HEK293 (cell line): ENCODE measurements around the gene TLK1.

Experiments used
- CTCF ChIA-PET: fragments of 350-600 bp; formaldehyde crosslinking; extraction: SDS; loops from one replicate; lab custom pipeline; 2021; ENCODE audit warnings: antibody characterized with exemption; lab: Yijun Ruan, JAX
- POLR2A ChIA-PET: fragments of 300-600 bp; formaldehyde crosslinking; extraction: SDS; loops from one replicate; lab custom pipeline; 2020; ENCODE audit warnings: antibody characterized with exemption, inconsistent platforms; lab: Yijun Ruan, JAX
- H3K27ac ChIP-seq: fragments of 200-500 bp; sonication (Bioruptor generic); 2 replicates; pipeline ENCODE4 v1.5.1; 2014; ENCODE audit warnings: low read depth, low read length, control low read depth, inconsistent platforms; ENCODE audit errors: extremely low read depth
- H3K36me3 ChIP-seq, 2 experiments: fragments of 200-500 bp in 1 of 2; sonication (Bioruptor generic) in 1 of 2; 1 replicate in 1 of 2; 2 replicates in 1 of 2; pipeline ENCODE4 v1.5.1; 2014 to 2017; ENCODE audit warnings: inconsistent platforms in 2 of 2, low read length in 2 of 2; ENCODE audit not compliant: control insufficient read depth in 2 of 2, insufficient read depth in 1 of 2
- H3K4me1 ChIP-seq: fragments of 200-500 bp; sonication (Bioruptor generic); 2 replicates; pipeline ENCODE4 v1.5.1; 2014; ENCODE audit warnings: mild to moderate bottlenecking, low read length, inconsistent platforms; ENCODE audit not compliant: control insufficient read depth, insufficient read depth
- H3K4me3 ChIP-seq: 2 replicates; pipeline ENCODE4 v1.5.1; 2011; ENCODE audit warnings: low read depth, mild to moderate bottlenecking, control low read depth, low read length, moderate library complexity
- H3K9me3 ChIP-seq: fragments of 200-500 bp; sonication (Bioruptor generic); 2 replicates; pipeline ENCODE4 v1.5.1; 2014; ENCODE audit warnings: low read depth, low read length, inconsistent platforms; ENCODE audit not compliant: control insufficient read depth, insufficient read depth
- ATF2 ChIP-seq: fragments of 450-650 bp; formaldehyde crosslinking; IDR thresholded peaks from 2 replicates; pipeline ENCODE4 v1.5.1; 2016; ENCODE audit warnings: missing biosample characterization, missing genetic modification characterization, low read depth
- GLI4 ChIP-seq: fragments of 450-650 bp; formaldehyde crosslinking; IDR thresholded peaks from 2 replicates; pipeline ENCODE4 v1.5.1; 2016; ENCODE audit warnings: missing biosample characterization, missing genetic modification characterization
- KLF8 ChIP-seq: fragments of 450-650 bp; formaldehyde crosslinking; IDR thresholded peaks from 2 replicates; pipeline ENCODE4 v1.5.1; 2016; ENCODE audit warnings: missing biosample characterization, missing genetic modification characterization
- MYNN ChIP-seq: fragments of 450-650 bp; formaldehyde crosslinking; IDR thresholded peaks from 2 replicates; pipeline ENCODE4 v1.5.1; 2016; ENCODE audit warnings: missing biosample characterization, missing genetic modification characterization, borderline replicate concordance
- MZF1 ChIP-seq: fragments of 450-650 bp; formaldehyde crosslinking; IDR thresholded peaks from 2 replicates; pipeline ENCODE4 v1.5.1; 2017; ENCODE audit warnings: missing biosample characterization, missing genetic modification characterization, borderline replicate concordance
- SETDB1 ChIP-seq: IDR thresholded peaks from one replicate; pipeline ENCODE4 v1.6.1; 2017; ENCODE audit warnings: mild to moderate bottlenecking, low read length, moderate library complexity, mixed read lengths; ENCODE audit not compliant: insufficient read length
- TCF7L2 ChIP-seq: IDR thresholded peaks from 2 replicates; pipeline ENCODE4 v1.6.1; 2011; ENCODE audit warnings: low read depth, mild to moderate bottlenecking, inconsistent platforms, low read length, moderate library complexity, borderline replicate concordance
- ZBTB1 ChIP-seq: fragments of 450-650 bp; formaldehyde crosslinking; IDR thresholded peaks from 2 replicates; pipeline ENCODE4 v1.5.1; 2016; ENCODE audit warnings: missing biosample characterization, missing genetic modification characterization
- ZBTB26 ChIP-seq: fragments of 450-650 bp; formaldehyde crosslinking; optimal IDR thresholded peaks from 2 replicates; pipeline ENCODE3; 2016; ENCODE audit warnings: missing biosample characterization, mild to moderate bottlenecking, missing genetic modification characterization
- ZFP3 ChIP-seq: fragments of 450-650 bp; formaldehyde crosslinking; IDR thresholded peaks from 2 replicates; pipeline ENCODE4 v1.5.1; 2016; ENCODE audit warnings: low read depth, missing biosample characterization, missing genetic modification characterization
- ZNF10 ChIP-seq: fragments of 450-650 bp; formaldehyde crosslinking; IDR thresholded peaks from 2 replicates; pipeline ENCODE4 v1.5.1; 2017; ENCODE audit warnings: missing biosample characterization, missing genetic modification characterization
- ZNF112 ChIP-seq: fragments of 450-650 bp; formaldehyde crosslinking; IDR thresholded peaks from 2 replicates; pipeline ENCODE4 v1.5.0; 2017; ENCODE audit warnings: missing biosample characterization, missing genetic modification characterization
- ZNF138 ChIP-seq: fragments of 450-650 bp; formaldehyde crosslinking; IDR thresholded peaks from 2 replicates; pipeline ENCODE4 v1.5.1; 2016; ENCODE audit warnings: missing biosample characterization, missing genetic modification characterization, borderline replicate concordance
- ZNF16 ChIP-seq: fragments of 450-650 bp; formaldehyde crosslinking; IDR thresholded peaks from 2 replicates; pipeline ENCODE4 v1.5.1; 2016; ENCODE audit warnings: low read depth, missing biosample characterization, missing genetic modification characterization
- ZNF19 ChIP-seq: fragments of 450-650 bp; formaldehyde crosslinking; IDR thresholded peaks from 2 replicates; pipeline ENCODE4; 2016; ENCODE audit warnings: missing biosample characterization, missing genetic modification characterization, low read depth
- ZNF214 ChIP-seq: fragments of 450-650 bp; formaldehyde crosslinking; IDR thresholded peaks from 2 replicates; pipeline ENCODE4 v1.5.1; 2017; ENCODE audit warnings: missing biosample characterization, mild to moderate bottlenecking, missing genetic modification characterization, borderline replicate concordance
- ZNF223 ChIP-seq: fragments of 450-650 bp; formaldehyde crosslinking; IDR thresholded peaks from 2 replicates; pipeline ENCODE4 v1.5.1; 2016; ENCODE audit warnings: missing biosample characterization, missing genetic modification characterization
- ZNF239 ChIP-seq: fragments of 450-650 bp; formaldehyde crosslinking; IDR thresholded peaks from 2 replicates; pipeline ENCODE4 v1.5.1; 2016; ENCODE audit warnings: missing biosample characterization, missing genetic modification characterization
- ZNF37A ChIP-seq: fragments of 450-650 bp; IDR thresholded peaks from 2 replicates; pipeline ENCODE4 v1.5.1; 2018; ENCODE audit warnings: missing biosample characterization, missing genetic modification characterization
- ZNF514 ChIP-seq: fragments of 450-650 bp; formaldehyde crosslinking; IDR thresholded peaks from 2 replicates; pipeline ENCODE4 v1.5.1; 2016; ENCODE audit warnings: missing biosample characterization, missing genetic modification characterization
- ZNF548 ChIP-seq: fragments of 450-650 bp; formaldehyde crosslinking; IDR thresholded peaks from 2 replicates; pipeline ENCODE4 v1.5.1; 2016; ENCODE audit warnings: missing biosample characterization, missing genetic modification characterization
- ZNF621 ChIP-seq: fragments of 450-650 bp; formaldehyde crosslinking; IDR thresholded peaks from 2 replicates; pipeline ENCODE4 v1.5.1; 2017; ENCODE audit warnings: missing biosample characterization, missing genetic modification characterization
- ZNF658 ChIP-seq: fragments of 450-650 bp; formaldehyde crosslinking; IDR thresholded peaks from 2 replicates; pipeline ENCODE4; 2016; ENCODE audit warnings: missing biosample characterization, missing genetic modification characterization
- TF ChIP-seq, protein P1 (sequence below): fragments of 450-650 bp; formaldehyde crosslinking; IDR thresholded peaks from 2 replicates; pipeline ENCODE4 v1.5.1; 2016; ENCODE audit warnings: missing biosample characterization, missing genetic modification characterization
- TF ChIP-seq, protein P2 (sequence below): fragments of 450-650 bp; formaldehyde crosslinking; IDR thresholded peaks from 2 replicates; pipeline ENCODE4 v1.5.1; 2016; ENCODE audit warnings: missing biosample characterization, missing genetic modification characterization

TLK1 gene

GRCh38 chr2:171167352-171167997 is 6.8 kb upstream of the TLK1 start:
- no peaks in the 10 kb centered on the region for H3K4me1 ChIP-seq
- H3K4me3 ChIP-seq, result no peak overlapping the region
- ChIA-PET POLR2A (no interaction called here), CTCF (no interaction called here)
- H3K27ac ChIP-seq, result no peak overlapping the region
- no peaks in the 10 kb centered on the region for H3K36me3 ChIP-seq
- TF ChIP-seq ZNF621 (tag by site-specific recombination) (no peak), KLF8 (no peak), ZNF548 (tag by site-specific recombination) (no peak), GLI4 (no peak)
- TF ChIP-seq, all 188 proteins: peak for 0
- no peaks in the 10 kb centered on the region for H3K9me3 ChIP-seq

DNA sequence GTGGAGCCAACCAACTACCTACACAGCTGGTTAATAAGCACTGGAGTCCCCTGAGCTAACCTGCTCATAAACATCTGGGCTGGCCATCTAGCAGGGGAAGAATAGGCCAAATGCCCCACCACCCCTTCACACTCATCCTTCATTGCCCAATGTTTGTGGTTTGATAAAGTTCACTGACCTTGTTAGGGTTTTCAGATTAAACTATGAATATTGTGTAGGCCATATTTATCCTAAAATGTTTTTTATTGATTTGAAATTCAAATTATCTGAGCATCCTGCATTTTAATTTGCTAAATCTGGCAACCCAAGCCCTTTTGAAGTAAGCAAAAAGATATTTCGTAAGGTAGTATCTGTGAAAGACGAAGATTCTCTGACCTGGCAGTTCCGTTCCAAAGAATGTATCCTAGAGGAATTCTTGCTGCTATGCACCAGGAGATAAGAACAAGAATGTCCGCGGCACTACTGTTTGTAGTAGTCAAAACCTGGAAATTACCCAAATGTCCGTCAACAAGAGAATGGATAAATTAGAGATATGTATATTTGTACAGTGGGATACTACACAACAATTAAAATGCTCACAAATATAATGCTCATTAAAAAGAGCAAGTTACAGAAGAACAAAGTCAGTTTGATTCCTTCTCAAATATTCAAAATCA is 5.8 kb upstream of the TLK1 start:
- H3K4me3 ChIP-seq, result no peak overlapping the region
- H3K9me3 ChIP-seq, result no peaks in the 10 kb centered on the region
- POLR2A ChIA-PET, result no interaction called here
- H3K27ac ChIP-seq, result no peak overlapping the region
- CTCF ChIA-PET, result no interaction called here
- H3K36me3 ChIP-seq, result no peaks in the 10 kb centered on the region
- no peaks in the 10 kb centered on the region for H3K4me1 ChIP-seq
- TF ChIP-seq ZNF37A (tag by site-specific recombination), result no peak
- TF ChIP-seq ZNF138 (tag by site-specific recombination), result no peak
- TF ChIP-seq KLF8, result no peak
- TF ChIP-seq MZF1 (tag by site-specific recombination), result no peak
- no peak for TF ChIP-seq ATF2 (tag by site-specific recombination)
- no peak for TF ChIP-seq ZNF10 (tag by site-specific recombination)
- no peak for TF ChIP-seq ZFP3 (tag by site-specific recombination)
- TF ChIP-seq, protein P1, sequence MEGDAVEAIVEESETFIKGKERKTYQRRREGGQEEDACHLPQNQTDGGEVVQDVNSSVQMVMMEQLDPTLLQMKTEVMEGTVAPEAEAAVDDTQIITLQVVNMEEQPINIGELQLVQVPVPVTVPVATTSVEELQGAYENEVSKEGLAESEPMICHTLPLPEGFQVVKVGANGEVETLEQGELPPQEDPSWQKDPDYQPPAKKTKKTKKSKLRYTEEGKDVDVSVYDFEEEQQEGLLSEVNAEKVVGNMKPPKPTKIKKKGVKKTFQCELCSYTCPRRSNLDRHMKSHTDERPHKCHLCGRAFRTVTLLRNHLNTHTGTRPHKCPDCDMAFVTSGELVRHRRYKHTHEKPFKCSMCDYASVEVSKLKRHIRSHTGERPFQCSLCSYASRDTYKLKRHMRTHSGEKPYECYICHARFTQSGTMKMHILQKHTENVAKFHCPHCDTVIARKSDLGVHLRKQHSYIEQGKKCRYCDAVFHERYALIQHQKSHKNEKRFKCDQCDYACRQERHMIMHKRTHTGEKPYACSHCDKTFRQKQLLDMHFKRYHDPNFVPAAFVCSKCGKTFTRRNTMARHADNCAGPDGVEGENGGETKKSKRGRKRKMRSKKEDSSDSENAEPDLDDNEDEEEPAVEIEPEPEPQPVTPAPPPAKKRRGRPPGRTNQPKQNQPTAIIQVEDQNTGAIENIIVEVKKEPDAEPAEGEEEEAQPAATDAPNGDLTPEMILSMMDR (tag by site-specific recombination), result no peak
- TF ChIP-seq MYNN (tag by site-specific recombination), result no peak
- no peak for TF ChIP-seq ZNF658 (tag by site-specific recombination)
- no peak for TF ChIP-seq ZNF239 (tag by site-specific recombination)
- TF ChIP-seq ZNF514 (tag by site-specific recombination), result no peak
- TF ChIP-seq ZNF214 (tag by site-specific recombination), result no peak
- no peak for TF ChIP-seq ZNF223 (tag by site-specific recombination)

- H3K4me1 ChIP-seq, result no peaks in the 10 kb centered on the region
- H3K9me3 ChIP-seq, result no peaks in the 10 kb centered on the region
- no peak overlapping the region for H3K27ac ChIP-seq
- no peak overlapping the region for H3K4me3 ChIP-seq
- H3K36me3 ChIP-seq, result no peaks in the 10 kb centered on the region
- TF ChIP-seq ZNF112 (no peak), ZBTB1 (tag by site-specific recombination) (no peak), ZBTB26 (no peak), SETDB1 (no peak), ZNF514 (tag by site-specific recombination) (no peak), TCF7L2 (no peak), ZNF16 (tag by site-specific recombination) (no peak), ZNF19 (tag by site-specific recombination) (no peak)
- TF ChIP-seq, protein P2, sequence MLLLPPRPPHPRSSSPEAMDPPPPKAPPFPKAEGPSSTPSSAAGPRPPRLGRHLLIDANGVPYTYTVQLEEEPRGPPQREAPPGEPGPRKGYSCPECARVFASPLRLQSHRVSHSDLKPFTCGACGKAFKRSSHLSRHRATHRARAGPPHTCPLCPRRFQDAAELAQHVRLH (tag by site-specific recombination), result no peak
- TF ChIP-seq, all 188 proteins: peak for 0
- ChIA-PET POLR2A (no interaction called here), CTCF (no interaction called here)
Measured at GRCh38 chr2:171165967-171166327, 5.3 kb upstream of the TLK1 start.
